Astrocyte of the cerebellum (primary cell): ENCODE results near the gene FOXE3.

Experiments used
- DNase-seq: peaks from one replicate; pipeline ENCODE4 v3.0.0-alpha.2; 2011; ENCODE audit warnings: low read depth
- H3K4me3 ChIP-seq: 2 replicates; pipeline ENCODE4 v1.5.1; 2011; ENCODE audit warnings: mild to moderate bottlenecking, low read depth, low read length, moderate library complexity
- in situ Hi-C: cut with HindIII; loops from 2 replicates; pipeline ENCODE4 v1.10.0; 2017; ENCODE audit warnings: low sequenced_read_pairs
- TF ChIP-seq, protein P1 (sequence below): IDR thresholded peaks from 2 replicates; pipeline ENCODE4 v1.5.1; 2012; ENCODE audit warnings: low read length, low read depth, moderate library complexity, mild to moderate bottlenecking; ENCODE audit errors: missing control alignments

The FOXE3 gene

GRCh38 chr1:47401761-47402160 lies 14.3 kb upstream of the FOXE3 start:
- in situ Hi-C loops: no loop called here
- DNase-seq: no peak
- TF ChIP-seq, protein P1, sequence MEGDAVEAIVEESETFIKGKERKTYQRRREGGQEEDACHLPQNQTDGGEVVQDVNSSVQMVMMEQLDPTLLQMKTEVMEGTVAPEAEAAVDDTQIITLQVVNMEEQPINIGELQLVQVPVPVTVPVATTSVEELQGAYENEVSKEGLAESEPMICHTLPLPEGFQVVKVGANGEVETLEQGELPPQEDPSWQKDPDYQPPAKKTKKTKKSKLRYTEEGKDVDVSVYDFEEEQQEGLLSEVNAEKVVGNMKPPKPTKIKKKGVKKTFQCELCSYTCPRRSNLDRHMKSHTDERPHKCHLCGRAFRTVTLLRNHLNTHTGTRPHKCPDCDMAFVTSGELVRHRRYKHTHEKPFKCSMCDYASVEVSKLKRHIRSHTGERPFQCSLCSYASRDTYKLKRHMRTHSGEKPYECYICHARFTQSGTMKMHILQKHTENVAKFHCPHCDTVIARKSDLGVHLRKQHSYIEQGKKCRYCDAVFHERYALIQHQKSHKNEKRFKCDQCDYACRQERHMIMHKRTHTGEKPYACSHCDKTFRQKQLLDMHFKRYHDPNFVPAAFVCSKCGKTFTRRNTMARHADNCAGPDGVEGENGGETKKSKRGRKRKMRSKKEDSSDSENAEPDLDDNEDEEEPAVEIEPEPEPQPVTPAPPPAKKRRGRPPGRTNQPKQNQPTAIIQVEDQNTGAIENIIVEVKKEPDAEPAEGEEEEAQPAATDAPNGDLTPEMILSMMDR: no peak

DNA sequence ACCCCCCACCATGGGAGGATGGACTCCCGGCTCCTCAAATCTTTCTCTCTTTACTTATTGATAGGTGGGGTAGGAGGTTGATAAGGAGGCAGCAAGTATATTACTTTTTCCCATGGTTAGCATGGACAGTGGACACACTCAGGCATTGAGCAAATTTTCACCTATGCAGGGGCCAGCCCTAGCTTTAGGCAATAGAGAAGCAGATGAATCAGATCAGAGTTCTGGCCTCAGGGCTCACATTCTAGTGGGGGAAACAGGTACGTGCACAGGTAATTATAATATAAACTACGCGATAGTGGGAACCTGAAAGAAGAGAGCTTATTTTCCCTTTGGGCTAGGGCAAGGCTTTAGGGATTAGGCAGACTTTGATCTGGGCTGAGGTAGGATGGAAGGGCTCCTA lies 13.5 kb upstream of the FOXE3 start:
- in situ Hi-C loops: no loop called here
- DNase-seq: no peak
- TF ChIP-seq, protein P1: no peak
- no peak overlapping the region for H3K4me3 ChIP-seq

More at GRCh38 chr1:47401761-47402160, 14.3 kb upstream of the FOXE3 start:
- no peak overlapping the region for H3K4me3 ChIP-seq

DNA sequence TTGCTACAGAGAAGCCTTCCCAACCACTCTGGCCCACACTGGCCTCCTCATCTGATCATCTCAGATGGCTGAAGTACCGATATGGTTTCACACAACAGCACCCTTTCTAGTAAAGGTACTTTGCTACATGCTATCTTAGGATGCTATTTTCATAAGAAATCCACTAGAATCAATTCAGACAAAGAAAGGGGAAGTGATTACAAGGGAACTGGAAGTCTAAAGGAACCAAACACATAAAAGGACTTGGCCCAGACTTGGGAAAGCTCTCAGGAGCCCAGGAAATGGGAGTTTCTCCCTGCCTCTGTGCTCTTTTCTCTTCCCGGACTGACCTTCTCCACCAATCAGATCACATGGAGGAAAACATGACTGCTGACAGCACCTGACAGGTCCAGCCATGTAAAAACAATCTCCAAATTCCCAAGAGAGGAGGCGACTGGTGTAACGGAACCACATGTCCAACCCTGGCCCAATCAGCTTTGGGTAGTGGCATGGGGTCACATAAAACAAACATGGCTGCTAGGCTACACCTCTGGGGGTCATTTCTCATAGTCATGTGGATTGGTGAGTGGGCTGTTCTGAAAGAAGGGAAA lies 12.7 kb upstream of the FOXE3 start:
- in situ Hi-C loops: no loop called here
- DNase-seq: no peak
- TF ChIP-seq, protein P1: no peak
- no peak overlapping the region for H3K4me3 ChIP-seq

DNA sequence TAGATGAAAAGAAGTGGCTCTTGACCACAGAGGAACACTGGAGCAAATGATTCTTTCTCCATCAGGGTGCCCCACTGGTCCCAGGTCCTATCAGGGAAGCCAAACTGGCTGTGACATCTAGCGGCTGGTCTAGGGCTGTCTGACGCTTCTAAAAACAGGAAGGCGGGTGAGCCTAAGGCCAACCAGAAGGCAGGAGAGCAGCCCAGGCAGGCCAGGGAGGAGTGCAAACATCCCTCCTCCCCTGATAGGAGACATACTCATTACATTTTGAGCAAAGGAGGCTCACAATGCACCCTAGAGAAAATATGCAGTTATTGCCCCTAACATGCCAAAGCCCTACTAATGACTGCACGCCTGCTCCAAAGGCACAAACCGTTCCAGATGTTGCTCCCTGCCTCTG lies 10.4 kb upstream of the FOXE3 start:
- DNase-seq: no peak
- TF ChIP-seq, protein P1: no peak
- in situ Hi-C loops: no loop called here
- no peak overlapping the region for H3K4me3 ChIP-seq

- no peak for DNase-seq
- no peak overlapping the region for H3K4me3 ChIP-seq
- in situ Hi-C loops: no loop called here
- TF ChIP-seq, protein P1: no peak
These were observed 9.1 kb upstream of the FOXE3 start for GRCh38 chr1:47406966-47407365.

GRCh38 chr1:47407481-47407880 lies 8.6 kb upstream of the FOXE3 start:
- TF ChIP-seq, protein P1: no peak
- in situ Hi-C loops: no loop called here
- no peak for DNase-seq
- no peak overlapping the region for H3K4me3 ChIP-seq
